Endothelial cell (in vitro differentiated cells): Measurements from ENCODE around the gene TAF10. TPM values are rescaled to one million over a fixed set of nuclear protein-coding genes. Genes with fewer than 3 reads are reported as not detected.

Experiments used
- DNase-seq: peaks from one replicate; pipeline ENCODE4 v3.0.0; 2021; ENCODE audit warnings: low spot score
- H3K27ac Mint-ChIP-seq: one replicate; pipeline ENCODE4 v1.8.0; 2021; ENCODE audit warnings: mixed read lengths, inconsistent platforms; ENCODE audit not compliant: unreplicated experiment
- H3K27me3 Mint-ChIP-seq: one replicate; pipeline ENCODE4 v1.8.0; 2021; ENCODE audit warnings: mild to moderate bottlenecking, moderate library complexity, mixed read lengths, inconsistent platforms; ENCODE audit not compliant: unreplicated experiment
- H3K36me3 Mint-ChIP-seq: one replicate; pipeline ENCODE4 v1.8.0; 2021; ENCODE audit warnings: mild to moderate bottlenecking, low read depth, mixed read lengths, inconsistent platforms; ENCODE audit not compliant: unreplicated experiment
- H3K4me1 Mint-ChIP-seq: one replicate; pipeline ENCODE4 v1.8.0; 2021; ENCODE audit warnings: mild to moderate bottlenecking, mixed read lengths, inconsistent platforms; ENCODE audit not compliant: unreplicated experiment
- H3K4me3 Mint-ChIP-seq: one replicate; pipeline ENCODE4 v1.8.0; 2021; ENCODE audit warnings: mild to moderate bottlenecking, mixed read lengths, inconsistent platforms; ENCODE audit not compliant: unreplicated experiment
- H3K9me3 Mint-ChIP-seq: one replicate; pipeline ENCODE4 v1.8.0; 2021; ENCODE audit warnings: mixed read lengths, inconsistent platforms; ENCODE audit not compliant: unreplicated experiment
- CTCF ChIP-seq: fragments of 200-600 bp; sonication (generic); IDR thresholded peaks from one replicate; pipeline ENCODE4 v1.5.0; 2021; ENCODE audit warnings: antibody characterized with exemption; ENCODE audit not compliant: unreplicated experiment
- total RNA-seq: library from RNA; stranded (reverse); fragmentation: NEBNext Ultra II Directional; extraction: Animal tissue kit (Norgen Biotek cat#: 25700); gene quantifications from one replicate; pipeline ENCODE4 v1.2.1, GENCODE V29; 2021; ENCODE audit not compliant: unreplicated experiment

TAF10 gene
- total RNA-seq, 1 donor from 2014 or later: 62.2 TPM

DNA sequence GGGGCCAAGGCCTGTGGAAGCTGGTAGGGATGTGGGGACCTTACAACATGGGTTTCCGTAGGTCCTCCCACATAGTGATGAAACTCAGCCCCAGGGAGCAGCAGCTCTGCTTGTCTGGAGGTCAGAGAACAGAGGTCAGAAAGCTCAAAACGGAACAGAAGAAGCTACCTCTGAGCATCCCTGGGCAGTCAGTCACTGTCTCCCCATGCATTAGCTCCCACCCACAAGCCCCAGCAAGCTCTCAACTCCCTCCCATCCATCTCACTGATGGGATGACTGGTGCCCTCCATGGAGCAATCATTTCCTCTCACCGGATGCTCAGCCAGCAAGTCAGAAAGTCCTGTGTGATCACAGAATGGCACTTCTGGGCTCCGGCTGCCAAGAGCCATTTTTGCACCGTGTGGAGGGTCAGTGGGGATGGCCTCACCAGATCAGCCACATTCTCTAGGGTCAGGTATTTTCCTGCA lies 5.3 kb upstream of the TAF10 start:
- no peak for DNase-seq
- TF ChIP-seq CTCF: no peak
- no peaks in the 10 kb centered on the region for H3K4me1 Mint-ChIP-seq
- H3K9me3 Mint-ChIP-seq: no peaks in the 10 kb centered on the region
- H3K27me3 Mint-ChIP-seq: peaks cover 6% of the 10 kb centered on the region
- peaks cover 13% of the 10 kb centered on the region for H3K36me3 Mint-ChIP-seq
- H3K4me3 Mint-ChIP-seq: no peak overlapping the region
- H3K27ac Mint-ChIP-seq: no peak overlapping the region

- TF ChIP-seq CTCF: no peak
- Mint-ChIP-seq H3K9me3 (no peaks in the 10 kb centered on the region), H3K27ac (no peak overlapping the region), H3K4me3 (no peak overlapping the region), H3K36me3 (peaks cover 13% of the 10 kb centered on the region), H3K4me1 (no peaks in the 10 kb centered on the region), H3K27me3 (peaks cover 5% of the 10 kb centered on the region)
- no peak for DNase-seq
These were observed 4.7 kb upstream of the TAF10 start for GRCh38 chr11:6616596-6617250.

GRCh38 chr11:6615882-6616585 lies 4.0 kb upstream of the TAF10 start:
- no peak for TF ChIP-seq CTCF
- no peaks in the 10 kb centered on the region for H3K9me3 Mint-ChIP-seq
- H3K4me1 Mint-ChIP-seq: peaks cover 5% of the 10 kb centered on the region
- peak overlapping the region; percentile 19 for H3K27ac Mint-ChIP-seq
- peak overlapping the region; percentile 75 for H3K4me3 Mint-ChIP-seq
- H3K27me3 Mint-ChIP-seq: peaks cover 7% of the 10 kb centered on the region
- H3K36me3 Mint-ChIP-seq: peaks cover 17% of the 10 kb centered on the region
- no peak for DNase-seq

DNA sequence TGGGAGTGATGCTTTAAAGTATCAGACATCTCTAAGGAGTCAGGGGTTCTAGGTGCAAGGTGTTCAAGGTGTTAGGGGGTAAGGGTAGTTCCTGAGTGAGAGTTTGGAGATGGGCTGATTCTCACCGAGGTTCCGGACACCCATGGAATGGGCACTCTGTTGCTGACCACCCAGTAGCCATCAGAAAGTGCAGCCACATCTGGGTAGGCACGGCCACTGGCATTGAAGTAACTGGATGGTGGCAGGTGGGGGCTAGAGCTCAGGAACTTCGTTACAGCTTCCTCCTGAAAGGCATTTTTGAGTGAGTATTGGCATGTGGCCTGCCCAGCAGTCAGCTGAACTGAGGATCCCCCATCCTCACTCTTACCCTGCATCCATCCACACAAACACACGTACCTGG lies 3.0 kb upstream of the TAF10 start:
- peaks cover 5% of the 10 kb centered on the region for H3K4me1 Mint-ChIP-seq
- DNase-seq: no peak
- H3K36me3 Mint-ChIP-seq: peaks cover 26% of the 10 kb centered on the region
- no peak for TF ChIP-seq CTCF
- H3K9me3 Mint-ChIP-seq: no peaks in the 10 kb centered on the region
- H3K4me3 Mint-ChIP-seq: no peak overlapping the region
- H3K27me3 Mint-ChIP-seq: peaks cover 7% of the 10 kb centered on the region
- no peak overlapping the region for H3K27ac Mint-ChIP-seq

DNA sequence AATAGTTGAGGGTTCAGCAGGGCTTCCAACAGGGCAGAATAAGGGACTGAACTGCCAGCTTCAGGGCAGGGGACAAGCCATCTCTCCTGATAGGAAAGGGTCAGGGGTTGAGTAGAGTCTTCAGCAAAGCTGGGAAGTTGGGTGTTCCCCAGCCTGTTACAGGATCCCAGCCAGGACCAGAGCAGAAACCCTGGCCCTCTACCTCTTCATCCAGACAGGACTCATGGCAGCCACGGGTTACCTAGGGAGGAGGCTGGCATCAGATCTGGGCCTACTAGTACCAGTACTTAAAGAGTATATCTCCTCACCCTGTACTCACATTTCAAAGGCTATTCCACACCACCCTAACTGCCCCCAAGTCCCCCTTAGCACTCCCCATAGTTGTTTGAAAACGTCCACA lies 2.4 kb upstream of the TAF10 start:
- H3K27me3 Mint-ChIP-seq: peaks cover 10% of the 10 kb centered on the region
- peak overlapping the region; percentile 5 for H3K4me3 Mint-ChIP-seq
- no peaks in the 10 kb centered on the region for H3K9me3 Mint-ChIP-seq
- TF ChIP-seq CTCF: no peak
- DNase-seq: no peak
- H3K27ac Mint-ChIP-seq: no peak overlapping the region
- H3K36me3 Mint-ChIP-seq: peaks cover 32% of the 10 kb centered on the region
- peaks cover 10% of the 10 kb centered on the region for H3K4me1 Mint-ChIP-seq
